HG03025 (cell line): ENCODE measurements around the gene COG2.
"Not testable (repeated sequence)": the region's sequence is repeated elsewhere in the genome, so short reads cannot be mapped to it uniquely, and the experiment has no call there.

Experiments used
- ATAC-seq: cut with Tn5 transposase; IDR thresholded peaks from one replicate; pipeline ENCODE4 v1.9.1; 2021; ENCODE audit warnings: mild to moderate bottlenecking, moderate library complexity; ENCODE audit not compliant: unreplicated experiment, low FRiP score

COG2 gene, protein sequence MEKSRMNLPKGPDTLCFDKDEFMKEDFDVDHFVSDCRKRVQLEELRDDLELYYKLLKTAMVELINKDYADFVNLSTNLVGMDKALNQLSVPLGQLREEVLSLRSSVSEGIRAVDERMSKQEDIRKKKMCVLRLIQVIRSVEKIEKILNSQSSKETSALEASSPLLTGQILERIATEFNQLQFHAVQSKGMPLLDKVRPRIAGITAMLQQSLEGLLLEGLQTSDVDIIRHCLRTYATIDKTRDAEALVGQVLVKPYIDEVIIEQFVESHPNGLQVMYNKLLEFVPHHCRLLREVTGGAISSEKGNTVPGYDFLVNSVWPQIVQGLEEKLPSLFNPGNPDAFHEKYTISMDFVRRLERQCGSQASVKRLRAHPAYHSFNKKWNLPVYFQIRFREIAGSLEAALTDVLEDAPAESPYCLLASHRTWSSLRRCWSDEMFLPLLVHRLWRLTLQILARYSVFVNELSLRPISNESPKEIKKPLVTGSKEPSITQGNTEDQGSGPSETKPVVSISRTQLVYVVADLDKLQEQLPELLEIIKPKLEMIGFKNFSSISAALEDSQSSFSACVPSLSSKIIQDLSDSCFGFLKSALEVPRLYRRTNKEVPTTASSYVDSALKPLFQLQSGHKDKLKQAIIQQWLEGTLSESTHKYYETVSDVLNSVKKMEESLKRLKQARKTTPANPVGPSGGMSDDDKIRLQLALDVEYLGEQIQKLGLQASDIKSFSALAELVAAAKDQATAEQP

DNA sequence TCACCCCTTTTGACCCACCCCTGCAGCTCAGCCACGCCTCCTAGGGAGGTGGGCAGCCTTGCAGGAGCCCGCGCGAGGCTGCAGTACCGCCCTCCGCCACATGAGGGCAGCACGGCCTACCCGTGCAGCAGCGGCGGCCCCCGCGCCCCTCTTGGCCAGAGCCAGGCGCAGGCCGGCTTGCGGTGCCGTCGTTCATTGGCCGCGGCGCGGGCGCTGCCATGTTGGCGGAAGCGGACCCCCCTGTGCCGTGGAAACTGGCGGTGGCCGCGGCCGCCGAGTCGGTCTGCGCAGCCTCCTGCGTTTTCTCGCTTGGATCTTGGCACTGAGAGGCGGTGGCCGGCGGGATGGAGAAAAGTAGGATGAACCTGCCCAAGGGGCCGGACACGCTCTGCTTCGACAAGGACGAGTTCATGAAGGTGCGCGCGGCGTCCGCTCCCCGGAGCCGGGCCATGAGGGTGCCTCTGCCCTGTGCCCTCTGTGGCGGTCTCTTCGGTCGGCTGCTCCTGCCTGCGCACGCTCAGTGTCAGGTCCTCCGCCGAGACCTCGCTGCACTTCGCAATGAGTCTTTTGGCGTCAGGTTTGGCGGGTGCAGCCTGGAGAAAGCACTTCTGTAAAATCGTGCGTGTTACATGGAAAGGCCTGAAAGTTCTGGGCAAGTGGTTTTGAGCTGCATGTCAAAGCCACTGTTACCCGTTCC lies at the start of gene COG2:
Gene COG2, plus strand, starts transcription at position 219 of the 697 bp plus-strand sequence. Its CDS starts 126 bp downstream, at position 345.
- peak; percentile 97 for ATAC-seq

DNA sequence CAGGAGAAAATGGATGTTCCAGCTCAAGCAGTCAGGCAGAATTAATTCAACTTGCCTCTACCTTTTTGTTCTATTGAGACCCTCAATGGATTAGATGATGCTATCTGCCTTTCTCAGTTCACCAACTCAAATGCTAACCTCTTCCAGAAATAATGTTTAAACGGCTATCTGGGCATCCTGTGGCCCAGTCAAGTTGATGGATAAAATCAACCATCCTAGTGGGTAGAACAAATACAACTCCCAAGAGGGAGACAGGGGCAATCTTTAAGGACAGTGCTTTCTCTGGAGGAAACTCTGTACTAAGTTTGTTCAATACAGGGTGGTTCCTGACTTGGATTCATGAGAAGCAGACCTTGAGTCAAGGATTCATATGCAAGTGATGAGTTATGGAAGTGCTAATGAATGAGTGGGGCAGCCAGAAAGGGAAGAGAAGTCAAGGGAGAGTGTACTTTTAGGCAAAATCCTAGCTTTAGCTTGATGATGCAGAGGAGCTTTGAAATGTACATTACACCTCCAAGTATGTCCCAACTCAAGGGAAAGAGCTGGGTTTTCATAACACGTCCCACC lies 49.4 kb upstream of the COG2 start:
- no peak for ATAC-seq

DNA sequence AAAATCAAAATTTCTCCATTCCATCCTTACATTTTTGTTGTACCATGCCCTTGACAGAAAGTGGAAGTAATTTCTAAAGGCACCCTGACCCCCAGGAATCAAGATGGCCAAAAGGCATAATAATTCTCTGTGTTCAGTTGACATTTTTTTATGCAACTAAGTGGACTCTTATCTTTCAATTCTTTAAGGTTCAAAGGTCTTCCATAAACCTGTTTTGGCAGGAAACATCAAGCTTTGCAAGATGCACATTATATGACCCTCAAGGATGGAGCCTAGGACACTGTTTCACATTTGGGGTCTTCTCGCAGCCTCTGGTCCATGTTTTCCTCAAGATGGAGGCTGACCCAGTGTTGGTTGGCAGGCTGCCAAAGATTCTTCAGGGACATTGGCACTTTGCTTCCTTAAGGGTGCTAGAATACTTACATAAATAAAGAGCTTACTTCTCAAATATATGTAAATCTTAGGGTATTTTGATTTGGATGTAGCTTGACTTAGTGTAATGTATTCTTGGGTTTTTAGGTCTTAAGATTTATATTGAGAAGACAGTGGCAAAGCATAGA lies 48.0 kb upstream of the COG2 start:
- no peak for ATAC-seq

DNA sequence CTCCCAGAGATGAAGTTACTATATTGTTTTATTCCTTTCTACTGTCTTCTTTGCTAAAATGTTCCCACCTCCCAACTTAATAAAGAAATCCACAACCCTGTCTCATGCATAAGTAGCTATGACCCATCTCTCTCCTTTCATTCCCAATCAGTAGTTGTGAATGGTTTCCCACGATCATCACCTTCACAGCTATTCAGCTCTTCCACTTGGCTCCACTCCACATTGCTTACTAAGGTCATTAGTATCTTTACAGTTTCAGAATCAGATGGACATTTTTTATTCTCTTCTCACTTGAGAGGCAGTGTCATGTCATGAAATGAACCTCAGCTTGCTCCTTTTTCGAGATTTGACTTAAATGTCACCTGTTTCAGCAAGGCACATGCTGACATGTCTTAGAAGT lies 47.1 kb upstream of the COG2 start:
- ATAC-seq: no peak

DNA sequence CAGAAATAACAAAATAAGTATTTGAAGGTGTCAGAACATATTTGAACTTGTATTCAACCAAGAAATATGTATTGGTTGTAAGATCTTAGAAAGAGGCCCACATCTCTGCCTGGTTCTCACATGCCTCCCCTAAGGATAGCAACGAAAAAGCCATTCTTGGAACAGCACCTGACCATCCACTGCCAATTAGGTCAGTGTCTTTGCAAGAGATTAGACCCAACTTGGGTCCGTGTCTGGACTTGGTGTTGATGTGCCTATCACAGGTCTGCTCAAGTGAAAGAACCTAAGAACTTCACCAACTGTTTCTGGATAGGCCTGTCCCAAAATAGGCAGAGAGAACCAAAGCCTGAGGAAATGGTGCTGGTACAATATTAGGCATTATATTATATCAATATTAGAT lies 46.0 kb upstream of the COG2 start:
- ATAC-seq: no peak

DNA sequence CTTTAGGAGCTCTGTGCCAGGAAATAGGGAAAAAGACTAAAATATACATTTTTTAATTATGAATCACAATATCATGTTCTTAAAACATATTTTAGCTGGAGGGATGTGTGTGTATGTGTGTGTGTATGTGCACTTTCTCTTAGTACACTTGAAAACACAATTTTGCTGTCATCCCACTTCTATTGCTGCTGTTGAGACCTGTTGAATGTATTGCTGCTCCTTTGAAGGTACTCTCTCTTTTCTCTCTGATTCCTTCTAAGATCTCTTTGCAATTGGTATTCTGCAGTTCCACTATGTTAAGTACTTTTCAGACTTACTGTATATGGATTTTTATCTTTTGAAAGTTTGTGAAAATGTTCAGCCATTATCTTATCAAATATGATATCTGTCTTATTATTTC lies 43.5 kb upstream of the COG2 start:
- ATAC-seq: no peak

DNA sequence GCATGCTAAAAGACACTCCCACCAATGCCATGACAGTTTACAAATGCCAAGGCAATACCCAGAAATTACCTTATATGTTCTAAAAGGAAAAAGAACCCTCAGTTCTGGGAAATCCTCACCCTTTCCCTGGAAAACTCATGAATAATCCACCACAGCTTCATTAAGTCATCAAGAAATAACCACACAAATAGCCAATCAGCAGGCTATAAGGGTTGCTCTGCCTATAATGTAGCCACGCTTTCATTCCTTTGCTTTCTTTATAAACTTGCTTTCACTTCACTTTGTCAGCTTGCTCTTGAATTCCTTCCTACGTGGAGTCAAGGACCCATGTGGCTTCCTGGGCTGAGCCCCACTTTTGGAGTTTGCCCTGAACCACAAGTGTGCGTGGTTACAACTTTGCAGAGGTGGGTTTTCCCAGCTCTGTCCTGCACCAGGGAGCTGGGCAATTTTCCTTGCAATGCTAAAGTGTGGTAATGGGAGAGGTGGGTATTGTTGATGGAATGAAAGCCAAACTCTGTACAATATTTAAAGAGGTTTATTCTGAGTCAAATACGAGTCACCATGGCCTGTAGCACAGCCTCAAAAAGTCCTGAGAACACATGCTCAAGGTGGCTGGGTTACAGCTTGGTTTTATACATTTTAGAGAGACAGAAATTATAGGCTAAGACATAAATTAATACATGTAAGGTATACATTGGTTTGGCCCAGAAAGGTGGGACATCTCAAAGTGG lies 42.2 kb upstream of the COG2 start:
- no peak for ATAC-seq

DNA sequence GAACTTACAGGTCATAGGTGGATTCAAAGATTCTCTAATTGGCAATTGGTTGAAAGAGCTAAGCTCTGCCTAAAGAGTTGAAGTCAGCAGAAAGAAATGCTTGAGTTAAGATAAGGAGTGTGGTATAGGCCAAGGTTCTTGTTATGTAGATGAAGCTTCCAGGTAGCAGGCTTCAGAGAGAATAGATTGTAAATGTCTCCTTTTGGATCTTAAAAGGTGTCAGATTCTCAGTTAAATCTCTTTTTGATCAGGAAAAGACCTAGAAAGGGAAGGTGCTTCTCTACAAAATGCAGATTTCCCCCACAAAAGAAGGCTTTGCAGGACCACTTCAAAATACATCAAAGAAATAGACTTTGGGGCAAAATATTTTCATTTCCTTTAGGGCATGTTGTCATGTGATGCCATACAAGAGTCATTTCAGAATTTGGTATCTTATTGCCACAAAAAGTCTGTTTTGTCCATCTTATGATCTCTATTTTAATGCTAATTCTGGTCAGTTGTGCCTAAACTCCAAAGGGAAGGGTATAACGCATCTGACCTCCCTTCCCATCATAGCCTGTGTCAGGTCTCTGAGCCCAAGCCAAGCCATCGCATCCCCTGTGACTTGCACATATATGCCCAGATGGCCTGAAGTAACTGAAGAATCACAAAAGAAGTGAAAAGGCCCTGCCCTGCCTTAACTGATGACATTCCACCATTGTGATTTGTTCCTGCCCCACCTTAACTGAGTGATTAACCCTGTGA lies 41.5 kb upstream of the COG2 start:
- ATAC-seq: not testable (repeated sequence)

DNA sequence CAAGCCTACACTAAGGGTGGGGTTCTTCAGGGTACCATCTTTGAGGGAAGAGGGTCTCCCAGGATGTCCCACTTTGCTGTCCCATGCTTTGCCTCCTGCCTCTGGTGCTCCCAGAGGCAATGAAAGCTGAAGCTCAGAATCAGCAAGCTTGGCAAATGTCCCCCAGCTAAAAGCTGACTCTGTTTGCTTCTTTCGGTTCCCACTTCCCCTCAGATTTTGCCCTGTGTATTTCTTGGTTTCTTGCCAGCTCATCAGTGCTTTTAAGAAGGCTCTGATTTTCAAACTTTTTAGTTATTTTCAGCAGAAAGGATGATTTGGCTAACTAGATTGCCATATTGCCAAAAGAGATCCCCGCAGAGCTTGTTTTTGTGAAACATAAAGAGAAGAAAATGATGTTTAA lies 33.1 kb upstream of the COG2 start:
- ATAC-seq: no peak

DNA sequence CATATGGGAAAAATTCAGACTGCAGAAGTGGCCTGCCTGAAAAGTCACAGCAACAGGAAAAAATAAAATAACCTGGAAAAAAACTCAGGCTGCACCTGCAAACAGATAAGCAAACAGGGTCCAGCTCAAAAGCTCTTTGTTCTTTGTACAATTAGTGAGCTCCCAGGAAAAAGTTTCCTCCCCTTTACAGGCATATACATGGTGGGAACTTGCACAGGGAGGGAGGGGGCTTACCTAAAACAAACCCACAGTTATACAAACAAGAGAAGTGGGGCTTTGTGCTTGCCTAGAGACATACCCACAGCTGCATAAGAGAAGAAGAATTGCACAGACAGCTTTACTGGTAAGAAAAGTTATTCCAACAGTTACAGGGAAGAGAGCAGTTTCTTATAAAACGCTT lies 31.7 kb upstream of the COG2 start:
- ATAC-seq: no peak

DNA sequence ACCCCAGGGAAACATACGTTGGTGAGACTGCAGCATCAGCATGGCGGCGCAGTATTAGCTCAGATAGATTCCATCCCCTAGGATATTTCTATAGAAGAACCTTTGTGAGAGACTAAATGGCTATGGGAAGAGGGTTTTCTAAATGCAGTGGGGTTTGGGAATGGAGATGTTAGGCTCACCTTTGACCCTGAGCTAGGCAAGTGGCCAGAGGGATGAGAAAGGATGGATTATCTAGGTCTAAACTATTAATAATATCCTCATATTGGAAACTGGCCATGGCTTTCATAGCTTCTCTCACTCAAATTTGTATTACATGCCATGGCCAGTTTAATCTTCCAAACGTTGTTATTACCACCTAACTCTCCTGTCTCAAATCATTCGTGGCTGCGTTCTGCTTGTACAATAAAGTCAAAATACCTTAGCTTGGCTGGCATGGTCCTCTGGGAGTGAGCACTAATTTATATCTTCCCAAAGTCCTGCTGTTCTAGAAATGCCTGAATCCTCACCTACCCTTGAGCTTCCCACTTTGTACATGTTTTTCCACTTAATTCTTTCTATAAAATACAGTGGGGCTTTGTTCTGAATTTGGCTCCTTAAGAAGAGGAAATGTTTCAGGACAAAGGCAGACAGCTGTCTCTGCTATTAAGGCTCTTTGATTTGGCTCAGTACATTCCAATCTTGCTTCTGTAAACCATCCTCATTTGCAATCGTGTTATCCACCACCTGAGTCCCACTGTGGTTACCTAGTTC lies 31.0 kb upstream of the COG2 start:
- no peak for ATAC-seq

DNA sequence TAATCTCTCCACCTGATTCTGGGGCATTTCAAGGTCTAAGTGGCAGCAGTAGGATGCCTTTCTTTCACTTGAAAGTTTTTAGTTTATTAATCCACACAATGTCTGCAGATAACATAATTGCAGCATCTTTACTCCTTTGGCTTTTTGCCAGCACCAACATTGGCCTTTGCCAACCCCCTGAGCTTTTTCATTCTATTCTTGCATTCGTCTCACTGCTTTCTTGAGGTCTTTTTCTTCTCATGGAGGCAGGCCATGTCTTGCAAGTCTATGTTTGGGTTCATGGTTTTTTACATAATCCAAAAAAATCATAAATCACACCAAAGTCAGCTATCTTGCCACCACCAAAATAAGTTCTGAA lies 30.4 kb upstream of the COG2 start:
- ATAC-seq: no peak

DNA sequence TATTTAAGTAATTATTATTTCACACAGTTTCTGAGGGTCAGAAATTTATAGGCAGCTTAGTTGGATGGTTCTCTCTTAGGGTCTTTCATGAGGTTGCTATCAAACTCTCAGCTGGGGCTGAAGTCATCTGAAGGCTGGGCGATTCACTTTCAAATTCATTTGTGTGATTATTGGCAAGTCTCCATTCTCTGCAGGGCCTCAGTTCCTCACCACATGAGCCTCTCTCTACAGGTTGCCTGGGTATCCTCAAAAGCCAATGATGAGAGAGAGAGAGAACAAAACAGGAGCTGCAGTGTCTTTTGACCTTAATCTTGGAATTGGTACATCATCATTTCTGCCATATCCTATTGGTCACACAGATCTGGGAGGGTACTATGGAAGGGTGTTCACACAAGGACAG lies 29.6 kb upstream of the COG2 start:
- no peak for ATAC-seq

DNA sequence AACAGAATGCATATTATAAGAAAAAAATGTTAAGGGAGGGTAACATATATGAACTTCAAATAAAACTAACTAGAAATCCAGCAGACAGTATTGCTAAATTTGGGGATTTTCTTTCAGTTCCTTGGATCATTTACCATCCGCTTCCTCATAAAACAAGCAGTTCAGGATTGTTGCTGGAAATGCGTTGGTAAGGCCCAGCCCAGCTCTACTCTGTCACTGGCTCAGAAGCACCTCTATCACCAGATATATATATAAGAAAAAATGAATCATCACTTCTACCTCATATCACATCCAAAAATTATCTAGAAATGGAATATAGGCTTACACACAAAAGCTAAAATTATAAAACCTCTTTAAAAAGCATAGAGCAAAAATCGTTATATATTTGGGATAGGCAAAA lies 28.2 kb upstream of the COG2 start:
- no peak for ATAC-seq

DNA sequence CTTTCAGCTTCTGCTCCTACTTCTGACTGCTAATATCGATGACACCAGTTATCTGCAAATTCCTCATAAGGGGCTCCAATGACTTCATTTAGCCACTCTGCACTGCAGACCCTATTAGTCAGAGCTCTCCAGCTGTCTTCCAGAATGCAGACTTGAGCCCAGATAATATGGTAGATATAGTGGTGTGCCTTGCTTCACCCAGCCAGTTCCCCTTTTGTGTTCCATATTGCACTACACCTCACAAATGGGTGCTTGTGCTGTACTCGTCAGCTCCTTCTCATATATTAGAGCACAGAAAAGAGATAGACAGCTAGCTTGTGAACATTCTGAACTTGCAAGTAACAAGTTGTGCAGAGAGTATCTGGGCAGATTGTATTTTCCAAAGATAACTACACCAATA lies 23.7 kb upstream of the COG2 start:
- no peak for ATAC-seq

DNA sequence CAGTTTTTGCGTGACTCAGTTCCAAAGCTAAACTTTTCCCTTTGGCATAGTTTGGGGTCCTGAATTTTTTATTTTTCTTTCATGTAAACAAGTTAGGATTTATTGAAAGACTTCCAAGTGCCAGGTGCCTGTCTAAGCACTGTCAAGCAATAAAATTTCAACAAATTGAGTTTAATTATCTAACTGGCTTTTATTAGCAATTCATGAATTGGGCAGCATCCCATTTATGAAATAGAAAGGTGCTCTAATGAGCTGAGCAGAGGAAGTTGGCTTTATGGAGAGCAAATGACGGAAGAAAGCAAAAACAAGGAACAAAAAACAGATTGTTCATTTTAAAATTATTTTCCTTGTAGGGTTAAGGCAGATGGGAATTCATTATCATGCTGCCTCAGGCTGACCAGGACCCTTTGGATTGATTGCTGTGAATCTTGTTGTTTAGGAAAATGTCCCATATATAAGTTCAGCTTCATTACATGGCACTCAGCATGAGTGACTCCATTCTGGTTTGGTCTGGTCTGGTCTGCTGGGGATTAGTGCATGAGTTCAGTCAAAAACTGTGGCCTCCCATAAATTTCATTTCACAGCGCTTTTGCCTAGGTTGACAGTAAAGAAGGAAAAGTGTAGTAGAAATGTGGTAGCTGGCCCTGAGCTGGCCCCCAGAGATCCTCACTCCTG lies 21.5 kb upstream of the COG2 start:
- ATAC-seq: no peak

DNA sequence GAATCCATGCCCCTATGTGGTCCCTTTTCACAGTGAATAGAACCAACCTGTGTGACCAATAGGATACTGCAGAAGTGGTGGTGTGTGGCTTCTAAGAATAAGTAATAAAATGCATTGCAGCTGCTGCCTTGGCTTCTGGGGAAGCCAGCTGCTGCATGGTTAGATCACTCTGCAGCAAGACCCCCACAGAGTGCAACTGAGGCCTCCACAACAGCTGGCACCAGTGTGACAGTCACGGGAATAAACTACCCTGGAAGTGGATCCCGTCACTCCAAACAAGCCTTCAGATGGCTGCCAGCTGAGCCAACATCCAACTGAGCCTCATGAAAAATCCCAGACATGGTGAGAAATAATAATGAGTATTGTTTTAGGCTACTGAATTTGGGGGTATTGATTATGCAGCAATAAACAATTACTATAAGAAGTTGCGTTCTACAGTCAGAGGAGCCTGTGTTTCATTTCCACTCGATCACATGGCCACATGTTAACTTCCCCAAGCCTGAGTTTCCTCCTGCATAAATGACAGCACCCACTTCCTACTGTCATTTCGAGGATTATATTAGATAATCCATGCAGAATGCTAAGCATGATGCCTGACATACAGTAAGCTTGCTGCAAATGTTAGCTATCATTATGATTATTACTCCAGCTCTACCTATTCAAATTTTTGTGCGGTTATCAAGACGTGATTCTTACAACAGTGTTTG lies 20.8 kb upstream of the COG2 start:
- no peak for ATAC-seq

DNA sequence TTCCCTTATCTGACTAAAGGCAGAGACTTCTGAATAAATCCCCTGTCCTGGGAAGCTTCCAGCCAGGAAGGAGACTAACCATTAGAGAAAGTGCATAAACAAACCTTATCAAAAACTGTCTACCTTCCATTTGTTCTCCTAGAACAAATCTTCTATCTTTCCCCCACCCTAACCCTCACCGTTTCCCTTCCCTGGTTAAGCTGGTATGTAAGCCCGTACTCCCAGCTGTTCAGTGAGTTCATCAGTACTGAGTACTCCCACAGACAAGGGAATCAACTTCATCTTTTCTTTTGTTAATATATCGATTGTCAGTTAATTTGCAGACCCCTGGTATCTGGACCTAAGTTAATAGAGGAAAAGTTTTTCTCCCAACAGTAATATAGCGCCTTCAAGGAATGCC lies 20.1 kb upstream of the COG2 start:
- ATAC-seq: no peak
